ENCODE data around the gene PRKN. TPM values are rescaled to one million over a fixed set of nuclear protein-coding genes. Genes with fewer than 3 reads are reported as not detected.

The PRKN gene
- total RNA-seq, 1 experiment from 2014 or later = 0.34 TPM

- Histone ChIP-seq H3K4me3 (ENCODE audit: low read depth, low read length) (no peak overlapping the region), H3K9me3 (no peaks in the 10 kb centered on the region), H3K27me3 (replicated peaks; ENCODE audit: control insufficient read depth, insufficient read depth, low read length) (no peaks in the 10 kb centered on the region), H3K36me3 (ENCODE audit: control insufficient read depth, insufficient read depth, low read length) (no peaks in the 10 kb centered on the region), H3K4me1 (no peaks in the 10 kb centered on the region)
- CTCF ChIA-PET = no interaction called here
- no peak for DNase-seq
- Mint-ChIP-seq H3K4me1 (ENCODE audit: low read depth, unreplicated experiment) (no peaks in the 10 kb centered on the region), H3K9me3 (ENCODE audit: unreplicated experiment) (no peaks in the 10 kb centered on the region), H3K4me3 (ENCODE audit: unreplicated experiment) (no peak overlapping the region), H3K27ac (ENCODE audit: unreplicated experiment) (no peak overlapping the region), H3K36me3 (ENCODE audit: insufficient read depth, unreplicated experiment) (no peaks in the 10 kb centered on the region), H3K27me3 (ENCODE audit: insufficient read depth, unreplicated experiment) (peaks cover 7% of the 10 kb centered on the region)
- no TSS peak for BruUV-seq (replicated peaks)
- TF ChIP-seq, protein P1, sequence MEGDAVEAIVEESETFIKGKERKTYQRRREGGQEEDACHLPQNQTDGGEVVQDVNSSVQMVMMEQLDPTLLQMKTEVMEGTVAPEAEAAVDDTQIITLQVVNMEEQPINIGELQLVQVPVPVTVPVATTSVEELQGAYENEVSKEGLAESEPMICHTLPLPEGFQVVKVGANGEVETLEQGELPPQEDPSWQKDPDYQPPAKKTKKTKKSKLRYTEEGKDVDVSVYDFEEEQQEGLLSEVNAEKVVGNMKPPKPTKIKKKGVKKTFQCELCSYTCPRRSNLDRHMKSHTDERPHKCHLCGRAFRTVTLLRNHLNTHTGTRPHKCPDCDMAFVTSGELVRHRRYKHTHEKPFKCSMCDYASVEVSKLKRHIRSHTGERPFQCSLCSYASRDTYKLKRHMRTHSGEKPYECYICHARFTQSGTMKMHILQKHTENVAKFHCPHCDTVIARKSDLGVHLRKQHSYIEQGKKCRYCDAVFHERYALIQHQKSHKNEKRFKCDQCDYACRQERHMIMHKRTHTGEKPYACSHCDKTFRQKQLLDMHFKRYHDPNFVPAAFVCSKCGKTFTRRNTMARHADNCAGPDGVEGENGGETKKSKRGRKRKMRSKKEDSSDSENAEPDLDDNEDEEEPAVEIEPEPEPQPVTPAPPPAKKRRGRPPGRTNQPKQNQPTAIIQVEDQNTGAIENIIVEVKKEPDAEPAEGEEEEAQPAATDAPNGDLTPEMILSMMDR (IDR thresholded peaks at IDR 0.05; ENCODE audit: insufficient read depth in 1 of 2, low read depth in 1 of 2, low read length in 1 of 2, severe bottlenecking in 1 of 2, unreplicated experiment in 1 of 2) = no peak
- POLR2A ChIA-PET = no interaction called here
- intact Hi-C loops (cut with micrococcal nuclease; ENCODE audit: unreplicated experiment) = no loop called here
Observed at GRCh38 chr6:162200041-162200440, 527.5 kb downstream of the PRKN start.

DNA sequence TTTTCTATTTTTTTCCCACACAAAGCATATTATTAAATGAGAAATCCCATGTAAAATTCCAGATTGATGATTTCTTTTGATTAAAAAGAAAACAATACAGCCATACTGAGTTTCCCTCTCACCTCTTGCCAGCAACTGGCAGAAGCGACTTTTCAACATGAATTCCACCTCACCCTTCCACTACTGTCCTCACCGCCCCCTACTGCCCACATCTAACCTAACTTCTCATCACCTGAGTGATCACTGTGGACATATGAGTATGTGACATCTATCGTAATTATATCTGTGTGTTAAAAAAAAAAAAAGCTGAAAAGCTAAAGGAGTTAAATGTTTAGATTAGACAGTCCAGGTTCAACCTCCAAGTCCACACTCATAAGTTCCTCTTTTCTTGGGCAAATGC is 528.6 kb downstream of the PRKN start:
- POLR2A ChIA-PET = no interaction called here
- intact Hi-C loops (cut with micrococcal nuclease; ENCODE audit: unreplicated experiment) = no loop called here
- H3K4me1 Mint-ChIP-seq (ENCODE audit: low read depth, unreplicated experiment) = no peaks in the 10 kb centered on the region

GRCh38 chr6:162198076-162198475 is 529.5 kb downstream of the PRKN start:
- no TSS peak for BruUV-seq (replicated peaks)
- ChIA-PET CTCF (no interaction called here), POLR2A (no interaction called here)
- intact Hi-C loops (cut with micrococcal nuclease; ENCODE audit: unreplicated experiment) = no loop called here
- DNase-seq = no peak
- H3K36me3 Mint-ChIP-seq (ENCODE audit: insufficient read depth, unreplicated experiment) = no peaks in the 10 kb centered on the region
- Histone ChIP-seq H3K9me3 (no peaks in the 10 kb centered on the region), H3K4me1 (no peaks in the 10 kb centered on the region), H3K4me3 (ENCODE audit: low read depth, low read length) (no peak overlapping the region), H3K36me3 (ENCODE audit: control insufficient read depth, insufficient read depth, low read length) (no peaks in the 10 kb centered on the region), H3K27me3 (replicated peaks; ENCODE audit: control insufficient read depth, insufficient read depth, low read length) (no peaks in the 10 kb centered on the region)
- no peaks in the 10 kb centered on the region for H3K4me1 Mint-ChIP-seq (ENCODE audit: low read depth, unreplicated experiment)
- TF ChIP-seq, protein P1 (IDR thresholded peaks at IDR 0.05; ENCODE audit: insufficient read depth in 1 of 2, low read depth in 1 of 2, low read length in 1 of 2, severe bottlenecking in 1 of 2, unreplicated experiment in 1 of 2) = no peak
- peaks cover 3% of the 10 kb centered on the region for H3K27me3 Mint-ChIP-seq (ENCODE audit: insufficient read depth, unreplicated experiment)
- no peak overlapping the region for H3K4me3 Mint-ChIP-seq (ENCODE audit: unreplicated experiment)
- no peak overlapping the region for H3K27ac Mint-ChIP-seq (ENCODE audit: unreplicated experiment)
- no peaks in the 10 kb centered on the region for H3K9me3 Mint-ChIP-seq (ENCODE audit: unreplicated experiment)

More for the DNA sequence above, 528.6 kb downstream of the PRKN start:
- H3K9me3 ChIP-seq = no peaks in the 10 kb centered on the region
- Mint-ChIP-seq H3K36me3 (ENCODE audit: insufficient read depth, unreplicated experiment) (no peaks in the 10 kb centered on the region), H3K4me3 (ENCODE audit: unreplicated experiment) (no peak overlapping the region), H3K27ac (ENCODE audit: unreplicated experiment) (no peak overlapping the region), H3K9me3 (ENCODE audit: unreplicated experiment) (no peaks in the 10 kb centered on the region), H3K27me3 (ENCODE audit: insufficient read depth, unreplicated experiment) (peaks cover 7% of the 10 kb centered on the region)
- CTCF ChIA-PET = no interaction called here
- no peaks in the 10 kb centered on the region for H3K27me3 ChIP-seq (replicated peaks; ENCODE audit: control insufficient read depth, insufficient read depth, low read length)
- DNase-seq = no peak
- H3K4me3 ChIP-seq (ENCODE audit: low read depth, low read length) = no peak overlapping the region
- H3K36me3 ChIP-seq (ENCODE audit: control insufficient read depth, insufficient read depth, low read length) = no peaks in the 10 kb centered on the region
- no peaks in the 10 kb centered on the region for H3K4me1 ChIP-seq
- BruUV-seq (replicated peaks) = no TSS peak
- TF ChIP-seq, protein P1 (IDR thresholded peaks at IDR 0.05; ENCODE audit: insufficient read depth in 1 of 2, low read depth in 1 of 2, low read length in 1 of 2, severe bottlenecking in 1 of 2, unreplicated experiment in 1 of 2) = no peak
